ENCODE measurements around the gene ETV6.

DNA sequence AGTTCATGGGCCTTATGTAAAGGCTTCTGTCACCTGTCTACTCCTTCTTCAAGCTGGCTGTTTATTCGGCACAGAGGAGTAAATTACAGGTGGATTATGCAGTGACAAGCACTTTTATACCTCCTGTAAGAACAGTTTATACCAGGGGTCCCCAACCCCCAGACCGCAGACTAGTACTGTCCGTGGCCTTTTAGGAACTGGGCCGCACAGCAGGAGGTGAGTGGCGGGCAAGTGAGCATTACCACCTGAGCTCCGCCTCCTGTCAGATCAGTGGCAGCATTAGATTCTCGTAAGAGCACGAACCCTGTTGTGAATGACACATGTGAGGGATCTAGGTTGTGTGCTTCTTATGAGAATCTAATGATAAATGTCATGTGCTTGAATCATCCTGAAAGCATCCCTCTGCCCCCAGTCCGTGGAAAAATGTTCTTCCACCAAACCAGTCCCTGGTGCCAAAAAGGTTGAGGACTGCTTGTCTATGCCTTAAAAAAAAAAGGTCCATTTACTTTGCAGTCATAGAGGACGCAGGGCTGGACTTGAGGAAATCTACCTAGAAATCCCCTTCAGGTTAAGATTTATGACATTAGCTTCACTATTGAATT is 78.8 kb downstream of the ETV6 start:
- TF ChIP-seq, protein P1, sequence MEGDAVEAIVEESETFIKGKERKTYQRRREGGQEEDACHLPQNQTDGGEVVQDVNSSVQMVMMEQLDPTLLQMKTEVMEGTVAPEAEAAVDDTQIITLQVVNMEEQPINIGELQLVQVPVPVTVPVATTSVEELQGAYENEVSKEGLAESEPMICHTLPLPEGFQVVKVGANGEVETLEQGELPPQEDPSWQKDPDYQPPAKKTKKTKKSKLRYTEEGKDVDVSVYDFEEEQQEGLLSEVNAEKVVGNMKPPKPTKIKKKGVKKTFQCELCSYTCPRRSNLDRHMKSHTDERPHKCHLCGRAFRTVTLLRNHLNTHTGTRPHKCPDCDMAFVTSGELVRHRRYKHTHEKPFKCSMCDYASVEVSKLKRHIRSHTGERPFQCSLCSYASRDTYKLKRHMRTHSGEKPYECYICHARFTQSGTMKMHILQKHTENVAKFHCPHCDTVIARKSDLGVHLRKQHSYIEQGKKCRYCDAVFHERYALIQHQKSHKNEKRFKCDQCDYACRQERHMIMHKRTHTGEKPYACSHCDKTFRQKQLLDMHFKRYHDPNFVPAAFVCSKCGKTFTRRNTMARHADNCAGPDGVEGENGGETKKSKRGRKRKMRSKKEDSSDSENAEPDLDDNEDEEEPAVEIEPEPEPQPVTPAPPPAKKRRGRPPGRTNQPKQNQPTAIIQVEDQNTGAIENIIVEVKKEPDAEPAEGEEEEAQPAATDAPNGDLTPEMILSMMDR (conservative IDR thresholded peaks at IDR 0.05; ENCODE audit: low read length) = no peak
- TF ChIP-seq EZH2phosphoT487 (IDR thresholded peaks at IDR 0.05; ENCODE audit: borderline replicate concordance, low read depth, low read length) = no peak
